Measurements from ENCODE around the gene NOP53. TPM values are rescaled to one million over a fixed set of nuclear protein-coding genes. Genes with fewer than 3 reads are reported as not detected.

The NOP53 gene
- total and polyA plus RNA-seq, 9 of the 15 experiments (the other 6 are each of a cell fraction or from before 2014, with no cell fraction given), result 6.5 to 274 (median 145) TPM

DNA sequence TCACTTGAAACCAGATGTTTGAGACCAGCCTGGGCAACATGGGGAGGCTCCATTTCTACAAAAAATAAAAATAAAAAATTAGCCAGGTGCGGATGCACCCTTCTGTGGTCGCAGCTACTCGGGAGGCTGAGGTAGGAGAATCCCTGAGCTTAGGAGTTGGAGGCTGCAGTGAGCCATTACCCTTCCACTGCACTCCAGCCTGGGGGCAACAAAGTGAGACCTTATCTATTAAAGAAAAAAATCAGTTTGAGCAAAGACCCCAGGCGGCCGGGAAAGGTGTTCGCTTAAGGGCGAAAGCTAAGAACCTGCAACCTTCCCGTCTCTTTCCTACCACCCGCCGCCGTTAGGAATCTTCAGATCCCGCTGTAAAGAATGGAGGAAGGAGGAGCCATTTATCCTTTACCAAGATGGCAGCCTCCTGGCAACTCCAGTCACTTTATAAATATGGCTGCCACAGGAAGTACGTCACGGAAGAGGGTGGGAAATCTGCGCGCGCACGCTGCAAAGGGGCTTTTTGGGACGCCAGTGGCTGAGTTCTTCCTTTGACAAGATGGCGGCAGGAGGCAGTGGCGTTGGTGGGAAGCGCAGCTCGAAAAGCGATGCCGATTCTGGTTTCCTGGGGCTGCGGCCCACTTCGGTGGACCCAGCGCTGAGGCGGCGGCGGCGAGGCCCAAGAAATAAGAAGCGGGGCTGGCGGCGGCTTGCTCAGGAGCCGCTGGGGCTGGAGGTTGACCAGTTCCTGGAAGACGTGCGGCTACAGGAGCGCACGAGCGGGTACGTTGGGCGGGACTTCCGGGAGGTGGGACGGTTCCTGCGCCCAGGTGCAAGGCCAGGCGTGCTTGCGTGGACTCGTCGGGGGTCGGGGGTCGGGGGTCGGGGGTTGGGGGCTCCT, at the start of gene NOP53 (continued):
- TF ChIP-seq MAZ (CRISPR knock-in tag; conservative IDR thresholded peaks at IDR 0.05 in 1 of 2, IDR thresholded peaks at IDR 0.05 in 1 of 2) (peak; percentile 58 to 64; a peak in 2 of 4 replicates), XRCC5 (IDR thresholded peaks at IDR 0.05; ENCODE audit: low read depth, low read length) (no peak), ZNF184 (CRISPR knock-in tag; IDR thresholded peaks at IDR 0.05) (no peak), ZSCAN29 (IDR thresholded peaks at IDR 0.05) (no peak), EHMT2 (IDR thresholded peaks at IDR 0.05) (peak; percentile 97), MXI1 (IDR thresholded peaks at IDR 0.05; ENCODE audit: low read depth, low read length) (no peak), ZNF12 (CRISPR knock-in tag; IDR thresholded peaks at IDR 0.05) (no peak), NFIX (CRISPR knock-in tag; IDR thresholded peaks at IDR 0.05; ENCODE audit: low read depth) (no peak), SIN3B (IDR thresholded peaks at IDR 0.05; ENCODE audit: low read depth) (peak; percentile 93), ETS2 (tag; IDR thresholded peaks at IDR 0.05; ENCODE audit: borderline replicate concordance, poor library complexity, severe bottlenecking) (no peak), CBFA2T2 (conservative IDR thresholded peaks at IDR 0.05) (no peak), SMARCA4 (IDR thresholded peaks at IDR 0.05) (no peak), KDM5B (IDR thresholded peaks at IDR 0.05; ENCODE audit: insufficient replicate concordance, low read depth, low read length) (peak; percentile 88), SRSF1 (IDR thresholded peaks at IDR 0.05; ENCODE audit: low read depth, low read length) (no peak), HEY1 (CRISPR knock-in tag; IDR thresholded peaks at IDR 0.05; ENCODE audit: borderline replicate concordance) (no peak), RBM25 (IDR thresholded peaks at IDR 0.05; ENCODE audit: low read depth, low read length, severe bottlenecking) (no peak)
- TF ChIP-seq, protein P1, sequence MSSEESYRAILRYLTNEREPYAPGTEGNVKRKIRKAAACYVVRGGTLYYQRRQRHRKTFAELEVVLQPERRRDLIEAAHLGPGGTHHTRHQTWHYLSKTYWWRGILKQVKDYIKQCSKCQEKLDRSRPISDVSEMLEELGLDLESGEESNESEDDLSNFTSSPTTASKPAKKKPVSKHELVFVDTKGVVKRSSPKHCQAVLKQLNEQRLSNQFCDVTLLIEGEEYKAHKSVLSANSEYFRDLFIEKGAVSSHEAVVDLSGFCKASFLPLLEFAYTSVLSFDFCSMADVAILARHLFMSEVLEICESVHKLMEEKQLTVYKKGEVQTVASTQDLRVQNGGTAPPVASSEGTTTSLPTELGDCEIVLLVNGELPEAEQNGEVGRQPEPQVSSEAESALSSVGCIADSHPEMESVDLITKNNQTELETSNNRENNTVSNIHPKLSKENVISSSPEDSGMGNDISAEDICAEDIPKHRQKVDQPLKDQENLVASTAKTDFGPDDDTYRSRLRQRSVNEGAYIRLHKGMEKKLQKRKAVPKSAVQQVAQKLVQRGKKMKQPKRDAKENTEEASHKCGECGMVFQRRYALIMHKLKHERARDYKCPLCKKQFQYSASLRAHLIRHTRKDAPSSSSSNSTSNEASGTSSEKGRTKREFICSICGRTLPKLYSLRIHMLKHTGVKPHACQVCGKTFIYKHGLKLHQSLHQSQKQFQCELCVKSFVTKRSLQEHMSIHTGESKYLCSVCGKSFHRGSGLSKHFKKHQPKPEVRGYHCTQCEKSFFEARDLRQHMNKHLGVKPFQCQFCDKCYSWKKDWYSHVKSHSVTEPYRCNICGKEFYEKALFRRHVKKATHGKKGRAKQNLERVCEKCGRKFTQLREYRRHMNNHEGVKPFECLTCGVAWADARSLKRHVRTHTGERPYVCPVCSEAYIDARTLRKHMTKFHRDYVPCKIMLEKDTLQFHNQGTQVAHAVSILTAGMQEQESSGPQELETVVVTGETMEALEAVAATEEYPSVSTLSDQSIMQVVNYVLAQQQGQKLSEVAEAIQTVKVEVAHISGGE (CRISPR knock-in tag; IDR thresholded peaks at IDR 0.05), result peak in 1 of 3 experiments; percentile 84; a peak in 2 of 6 replicates
- TF ChIP-seq, protein P2, sequence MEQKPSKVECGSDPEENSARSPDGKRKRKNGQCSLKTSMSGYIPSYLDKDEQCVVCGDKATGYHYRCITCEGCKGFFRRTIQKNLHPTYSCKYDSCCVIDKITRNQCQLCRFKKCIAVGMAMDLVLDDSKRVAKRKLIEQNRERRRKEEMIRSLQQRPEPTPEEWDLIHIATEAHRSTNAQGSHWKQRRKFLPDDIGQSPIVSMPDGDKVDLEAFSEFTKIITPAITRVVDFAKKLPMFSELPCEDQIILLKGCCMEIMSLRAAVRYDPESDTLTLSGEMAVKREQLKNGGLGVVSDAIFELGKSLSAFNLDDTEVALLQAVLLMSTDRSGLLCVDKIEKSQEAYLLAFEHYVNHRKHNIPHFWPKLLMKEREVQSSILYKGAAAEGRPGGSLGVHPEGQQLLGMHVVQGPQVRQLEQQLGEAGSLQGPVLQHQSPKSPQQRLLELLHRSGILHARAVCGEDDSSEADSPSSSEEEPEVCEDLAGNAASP (IDR thresholded peaks at IDR 0.05), result no peak
- TF ChIP-seq, protein P3, sequence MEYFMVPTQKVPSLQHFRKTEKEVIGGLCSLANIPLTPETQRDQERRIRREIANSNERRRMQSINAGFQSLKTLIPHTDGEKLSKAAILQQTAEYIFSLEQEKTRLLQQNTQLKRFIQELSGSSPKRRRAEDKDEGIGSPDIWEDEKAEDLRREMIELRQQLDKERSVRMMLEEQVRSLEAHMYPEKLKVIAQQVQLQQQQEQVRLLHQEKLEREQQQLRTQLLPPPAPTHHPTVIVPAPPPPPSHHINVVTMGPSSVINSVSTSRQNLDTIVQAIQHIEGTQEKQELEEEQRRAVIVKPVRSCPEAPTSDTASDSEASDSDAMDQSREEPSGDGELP (CRISPR knock-in tag; IDR thresholded peaks at IDR 0.05; ENCODE audit: borderline replicate concordance), result peak; percentile 74; the same call in 1 of the 2 replicates
- TF ChIP-seq, protein P4, sequence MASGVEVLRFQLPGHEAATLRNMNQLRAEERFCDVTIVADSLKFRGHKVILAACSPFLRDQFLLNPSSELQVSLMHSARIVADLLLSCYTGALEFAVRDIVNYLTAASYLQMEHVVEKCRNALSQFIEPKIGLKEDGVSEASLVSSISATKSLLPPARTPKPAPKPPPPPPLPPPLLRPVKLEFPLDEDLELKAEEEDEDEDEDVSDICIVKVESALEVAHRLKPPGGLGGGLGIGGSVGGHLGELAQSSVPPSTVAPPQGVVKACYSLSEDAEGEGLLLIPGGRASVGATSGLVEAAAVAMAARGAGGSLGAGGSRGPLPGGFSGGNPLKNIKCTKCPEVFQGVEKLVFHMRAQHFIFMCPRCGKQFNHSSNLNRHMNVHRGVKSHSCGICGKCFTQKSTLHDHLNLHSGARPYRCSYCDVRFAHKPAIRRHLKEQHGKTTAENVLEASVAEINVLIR (CRISPR knock-in tag; IDR thresholded peaks at IDR 0.05), result peak; percentile 90
